ENCODE data around the gene KISS1R.

Gene KISS1R

GRCh38 chr19:917323-918151 is at the start of gene KISS1R:
Gene KISS1R, plus strand, starts transcription at chr19:917333. Its CDS starts 170 bp downstream, at chr19:917503.
- peak within 1 kb of the TSS; percentile 14; the same call in 1 of the 2 replicates for H3K4me3 ChIP-seq (ENCODE audit: low read depth, low read length)
- TF ChIP-seq, protein P1, sequence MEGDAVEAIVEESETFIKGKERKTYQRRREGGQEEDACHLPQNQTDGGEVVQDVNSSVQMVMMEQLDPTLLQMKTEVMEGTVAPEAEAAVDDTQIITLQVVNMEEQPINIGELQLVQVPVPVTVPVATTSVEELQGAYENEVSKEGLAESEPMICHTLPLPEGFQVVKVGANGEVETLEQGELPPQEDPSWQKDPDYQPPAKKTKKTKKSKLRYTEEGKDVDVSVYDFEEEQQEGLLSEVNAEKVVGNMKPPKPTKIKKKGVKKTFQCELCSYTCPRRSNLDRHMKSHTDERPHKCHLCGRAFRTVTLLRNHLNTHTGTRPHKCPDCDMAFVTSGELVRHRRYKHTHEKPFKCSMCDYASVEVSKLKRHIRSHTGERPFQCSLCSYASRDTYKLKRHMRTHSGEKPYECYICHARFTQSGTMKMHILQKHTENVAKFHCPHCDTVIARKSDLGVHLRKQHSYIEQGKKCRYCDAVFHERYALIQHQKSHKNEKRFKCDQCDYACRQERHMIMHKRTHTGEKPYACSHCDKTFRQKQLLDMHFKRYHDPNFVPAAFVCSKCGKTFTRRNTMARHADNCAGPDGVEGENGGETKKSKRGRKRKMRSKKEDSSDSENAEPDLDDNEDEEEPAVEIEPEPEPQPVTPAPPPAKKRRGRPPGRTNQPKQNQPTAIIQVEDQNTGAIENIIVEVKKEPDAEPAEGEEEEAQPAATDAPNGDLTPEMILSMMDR (IDR thresholded peaks at IDR 0.05; ENCODE audit: low read depth, low read length) = peak; percentile 26; the same call in 1 of the 2 replicates

DNA sequence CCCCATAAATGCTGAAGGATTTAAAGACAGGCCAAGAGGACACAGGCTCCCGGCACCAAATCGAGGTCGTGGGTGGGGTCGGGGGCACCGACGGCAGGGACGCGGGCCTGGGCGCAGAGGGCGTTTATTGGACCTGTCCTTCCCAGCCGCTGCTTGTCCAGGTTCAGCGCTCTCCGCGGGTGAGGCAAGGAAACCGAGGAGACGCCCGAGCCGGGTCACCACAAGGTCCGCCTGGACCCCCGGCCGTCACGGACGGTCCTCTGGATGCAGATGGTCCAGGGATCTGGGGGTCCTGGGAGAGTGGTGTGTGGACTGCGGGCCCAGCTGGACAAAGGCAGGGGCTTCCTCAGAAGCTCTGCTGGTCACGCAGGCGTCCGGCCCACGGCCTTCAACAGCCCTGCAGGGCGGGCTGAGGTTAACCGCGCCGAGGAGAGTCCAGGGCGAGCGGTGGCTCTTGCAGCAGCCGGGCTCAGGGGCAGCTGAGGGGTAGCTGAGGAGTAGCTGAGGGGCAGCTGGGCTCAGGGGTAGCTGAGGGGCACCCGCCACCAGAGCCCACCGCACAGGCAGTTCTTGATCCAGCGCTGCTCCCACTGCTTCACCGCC is 49.2 kb upstream of the KISS1R start:
- TF ChIP-seq, protein P1 (IDR thresholded peaks at IDR 0.05; ENCODE audit: low read depth, low read length) = no peak
- no peak overlapping the region for H3K4me3 ChIP-seq (ENCODE audit: low read depth, low read length)

GRCh38 chr19:868458-869244 is 48.5 kb upstream of the KISS1R start:
- no peak overlapping the region for H3K4me3 ChIP-seq (ENCODE audit: low read depth, low read length)
- TF ChIP-seq, protein P1 (IDR thresholded peaks at IDR 0.05; ENCODE audit: low read depth, low read length) = no peak

DNA sequence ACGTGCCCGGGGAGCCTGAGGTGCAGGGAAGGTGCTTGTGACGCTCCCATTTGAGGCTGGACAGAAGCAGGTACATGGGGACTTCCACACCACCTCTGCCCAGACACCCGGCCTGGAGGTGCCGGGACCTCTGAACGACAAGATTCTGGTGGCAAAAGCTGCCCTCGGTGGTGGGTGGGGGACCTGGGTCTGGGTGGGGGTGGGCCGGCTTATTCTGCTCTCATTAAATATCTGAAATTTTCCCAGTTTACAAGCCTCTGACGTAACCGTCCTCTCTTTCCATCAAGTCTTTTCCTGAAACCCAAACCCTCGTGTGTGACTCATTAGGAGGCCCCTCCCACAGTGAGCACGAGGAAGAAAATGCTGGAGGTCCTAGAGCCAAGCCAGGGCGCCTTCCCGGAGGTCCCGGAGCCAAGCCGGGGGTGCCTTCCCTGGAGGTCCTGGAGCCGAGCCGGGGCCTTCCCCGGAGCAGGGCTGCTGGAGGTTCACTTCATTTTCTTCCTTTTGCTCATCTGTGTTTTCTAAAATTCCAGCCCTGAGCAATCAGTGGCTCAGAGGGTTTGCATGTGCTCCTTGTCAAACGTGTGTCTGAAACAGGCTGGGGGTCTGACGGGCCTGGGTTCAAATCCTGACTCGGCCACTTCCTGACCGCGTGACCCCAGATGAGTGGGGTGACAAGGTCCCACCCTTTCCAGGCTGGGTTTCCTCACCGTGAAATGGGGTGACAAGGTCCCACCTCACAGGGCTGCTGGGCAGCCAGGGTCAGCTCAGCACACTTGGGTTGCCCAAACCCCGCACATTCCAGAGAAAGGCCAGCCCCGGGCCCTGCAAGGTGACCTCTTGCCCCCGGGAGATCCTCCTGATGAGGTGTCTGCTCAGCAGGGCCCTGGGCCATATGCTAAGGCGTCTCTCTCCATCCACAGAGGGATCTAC is 47.6 kb upstream of the KISS1R start:
- TF ChIP-seq, protein P1 (IDR thresholded peaks at IDR 0.05; ENCODE audit: low read depth, low read length) = no peak
- no peak overlapping the region for H3K4me3 ChIP-seq (ENCODE audit: low read depth, low read length)

- H3K4me3 ChIP-seq (ENCODE audit: low read depth, low read length) = no peak overlapping the region
- TF ChIP-seq, protein P1 (IDR thresholded peaks at IDR 0.05; ENCODE audit: low read depth, low read length) = no peak
Observed at GRCh38 chr19:870314-870713, 46.8 kb upstream of the KISS1R start.

- H3K4me3 ChIP-seq (ENCODE audit: low read depth, low read length) = no peak overlapping the region
- TF ChIP-seq, protein P1 (IDR thresholded peaks at IDR 0.05; ENCODE audit: low read depth, low read length) = no peak
Observed at GRCh38 chr19:870963-871401, 46.2 kb upstream of the KISS1R start.
